ENCODE data around the gene KRTAP10-1. TPM values are rescaled to one million over a fixed set of nuclear protein-coding genes. Genes with fewer than 3 reads are reported as not detected.

Gene KRTAP10-1
- total and polyA plus RNA-seq, 2 experiments from 2014 or later = not detected

DNA sequence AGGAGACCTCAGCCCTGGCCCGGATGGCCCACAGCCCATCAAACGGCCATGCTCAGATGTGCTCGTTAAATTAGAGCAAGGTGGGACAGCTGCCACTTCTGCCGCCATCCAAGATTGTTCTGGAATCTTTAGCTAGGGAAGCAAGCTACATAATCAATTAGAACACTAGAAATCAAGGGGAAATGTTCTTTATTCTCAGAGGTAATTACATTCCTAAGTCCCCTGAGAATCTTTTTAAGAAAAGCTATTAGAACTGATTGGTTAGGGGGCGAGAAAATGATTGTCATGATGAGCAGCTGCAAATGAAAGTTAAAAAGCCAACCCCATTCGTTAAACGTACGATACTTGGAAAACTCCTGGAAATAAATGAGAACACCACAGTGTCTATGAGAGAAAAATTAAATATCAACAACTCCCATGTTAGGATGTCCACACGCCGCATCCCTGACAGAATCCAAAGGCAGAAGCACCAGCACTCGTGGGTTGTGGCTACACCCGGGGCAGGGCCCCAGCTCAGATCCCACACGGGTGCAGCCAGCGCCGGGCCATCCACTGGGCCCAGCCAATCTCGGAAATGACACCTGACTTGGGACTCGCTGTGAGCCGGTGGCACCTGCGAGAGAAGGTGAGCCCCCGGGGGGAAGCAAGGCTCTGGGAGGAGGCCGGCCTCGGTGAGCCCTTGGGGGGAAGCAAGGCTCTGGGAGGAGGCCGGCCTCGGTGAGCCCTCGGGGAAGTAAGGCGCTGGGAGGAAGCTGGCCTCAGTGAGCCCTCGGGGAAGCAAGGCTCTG lies 37.6 kb downstream of the KRTAP10-1 start:
- WGBS, 2 experiments (ENCODE audit: low coverage in 1 of 2, low lambda C conversion rate in 2 of 2, missing lambda C conversion rate in 2 of 2) = 63 to 71% methylated on average over 22 to 27 of the region's 27 CpGs
- Histone ChIP-seq H3K9me3 (ENCODE audit: low read depth) (no peaks in the 10 kb centered on the region), H3K9ac (no peak overlapping the region), H3K9me2 (ENCODE audit: insufficient read depth) (no peaks in the 10 kb centered on the region), H2AFZ (no peak overlapping the region), H3K4me1 (ENCODE audit: insufficient read depth) (no peaks in the 10 kb centered on the region), H3K79me2 (ENCODE audit: insufficient read depth) (no peaks in the 10 kb centered on the region), H3K4me3 (no peak overlapping the region), H3K27ac (no peak overlapping the region), H3K27me3 (replicated peaks; ENCODE audit: insufficient read depth) (peaks cover 20% of the 10 kb centered on the region), H3K36me3 (ENCODE audit: low read depth) (no peaks in the 10 kb centered on the region), H4K20me1 (ENCODE audit: insufficient read depth) (no peaks in the 10 kb centered on the region), H3K4me2 (ENCODE audit: unreplicated experiment) (no peak overlapping the region), H3F3A (ENCODE audit: insufficient read depth) (no peaks in the 10 kb centered on the region)
- TF ChIP-seq EZH2phosphoT487 (IDR thresholded peaks at IDR 0.05; ENCODE audit: insufficient read depth, low read depth) (no peak), EZH2 (IDR thresholded peaks at IDR 0.05; ENCODE audit: insufficient read depth, poor library complexity, severe bottlenecking) (no peak)
- DNase-seq = no peak
- in situ Hi-C loops (cut with MboI) = loop anchor here (25.0 kb wide), 1 partner anchor 435 kb away; the partner anchor contains the start of gene SLX9

DNA sequence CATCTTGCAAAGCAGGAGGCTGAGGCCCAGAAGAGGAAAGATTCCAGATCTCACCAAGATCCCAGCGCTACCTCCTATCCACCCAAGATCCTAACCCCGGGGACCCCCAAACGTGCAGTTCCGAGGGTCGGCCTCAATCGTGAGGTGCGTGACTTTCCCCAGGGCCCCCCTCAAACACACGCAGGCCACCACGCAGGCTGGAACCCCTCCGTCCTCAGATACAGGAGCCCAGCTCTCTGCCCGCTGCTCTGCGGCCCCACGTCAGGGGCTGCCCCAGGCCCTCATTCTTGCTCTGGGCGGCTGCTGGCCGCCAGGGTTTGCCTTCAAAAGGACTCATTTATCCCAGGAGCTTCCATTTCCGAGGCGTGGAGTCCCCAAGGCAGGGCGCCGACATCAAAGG lies 39.9 kb downstream of the KRTAP10-1 start:
- H3K9me3 ChIP-seq (ENCODE audit: low read depth) = no peaks in the 10 kb centered on the region
- no peaks in the 10 kb centered on the region for H3K79me2 ChIP-seq (ENCODE audit: insufficient read depth)
- no peak overlapping the region for H2AFZ ChIP-seq
- WGBS, 2 experiments (ENCODE audit: low coverage in 1 of 2, low lambda C conversion rate in 2 of 2, missing lambda C conversion rate in 2 of 2) = 60 to 62% methylated on average over 13 to 19 of the region's 19 CpGs
- no peak for DNase-seq
- H3F3A ChIP-seq (ENCODE audit: insufficient read depth) = no peaks in the 10 kb centered on the region
- no peaks in the 10 kb centered on the region for H3K9me2 ChIP-seq (ENCODE audit: insufficient read depth)
- H3K27me3 ChIP-seq (replicated peaks; ENCODE audit: insufficient read depth) = peaks cover 14% of the 10 kb centered on the region
- H3K4me2 ChIP-seq (ENCODE audit: unreplicated experiment) = no peak overlapping the region
- no peak for TF ChIP-seq EZH2phosphoT487 (IDR thresholded peaks at IDR 0.05; ENCODE audit: insufficient read depth, low read depth)
- no peak for TF ChIP-seq EZH2 (IDR thresholded peaks at IDR 0.05; ENCODE audit: insufficient read depth, poor library complexity, severe bottlenecking)
- no peaks in the 10 kb centered on the region for H4K20me1 ChIP-seq (ENCODE audit: insufficient read depth)
- H3K9ac ChIP-seq = no peak overlapping the region
- H3K4me3 ChIP-seq = no peak overlapping the region
- H3K27ac ChIP-seq = no peak overlapping the region
- no peaks in the 10 kb centered on the region for H3K36me3 ChIP-seq (ENCODE audit: low read depth)
- no peaks in the 10 kb centered on the region for H3K4me1 ChIP-seq (ENCODE audit: insufficient read depth)
- in situ Hi-C loops (cut with MboI) = loop anchor here (25.0 kb wide), 1 partner anchor 437 kb away; the partner anchor contains the start of gene SLX9

DNA sequence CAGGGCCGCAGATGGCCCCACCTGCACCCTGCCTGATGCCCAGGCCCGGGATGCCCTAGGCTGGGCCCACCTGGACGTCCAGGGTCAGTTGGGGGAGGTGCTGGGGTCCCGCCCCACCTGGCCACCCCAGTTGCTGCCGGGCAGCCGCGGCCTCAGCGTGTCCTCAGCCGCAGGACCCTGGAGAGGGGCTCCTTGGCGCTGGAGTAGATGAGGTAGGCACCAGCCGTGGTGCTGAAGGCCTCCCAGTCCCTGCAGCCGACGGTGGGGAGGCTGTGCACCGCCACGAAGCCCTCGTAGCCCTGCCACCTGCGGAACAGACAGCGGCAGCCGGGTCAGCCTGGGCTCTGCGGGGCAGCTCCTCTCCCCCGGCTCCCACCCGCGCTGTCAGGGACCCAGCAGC lies 40.4 kb downstream of the KRTAP10-1 start:
- Histone ChIP-seq H3K4me3 (no peak overlapping the region), H3K9me3 (ENCODE audit: low read depth) (no peaks in the 10 kb centered on the region), H3K4me2 (ENCODE audit: unreplicated experiment) (no peak overlapping the region), H3K27me3 (replicated peaks; ENCODE audit: insufficient read depth) (peaks cover 14% of the 10 kb centered on the region), H3K36me3 (ENCODE audit: low read depth) (no peaks in the 10 kb centered on the region), H3K4me1 (ENCODE audit: insufficient read depth) (no peaks in the 10 kb centered on the region), H3F3A (ENCODE audit: insufficient read depth) (no peaks in the 10 kb centered on the region), H3K9ac (no peak overlapping the region), H3K27ac (no peak overlapping the region), H3K9me2 (ENCODE audit: insufficient read depth) (no peaks in the 10 kb centered on the region), H3K79me2 (ENCODE audit: insufficient read depth) (no peaks in the 10 kb centered on the region), H2AFZ (no peak overlapping the region), H4K20me1 (ENCODE audit: insufficient read depth) (no peaks in the 10 kb centered on the region)
- DNase-seq = no peak
- TF ChIP-seq EZH2 (IDR thresholded peaks at IDR 0.05; ENCODE audit: insufficient read depth, poor library complexity, severe bottlenecking) = no peak
- TF ChIP-seq EZH2phosphoT487 (IDR thresholded peaks at IDR 0.05; ENCODE audit: insufficient read depth, low read depth) = no peak
- WGBS, 2 experiments (ENCODE audit: low coverage in 1 of 2, low lambda C conversion rate in 2 of 2, missing lambda C conversion rate in 2 of 2) = 75 to 79% methylated on average over 16 to 20 of the region's 23 CpGs
- in situ Hi-C loops (cut with MboI) = loop anchor here (25.0 kb wide), 1 partner anchor 438 kb away; the partner anchor contains the start of gene SLX9

DNA sequence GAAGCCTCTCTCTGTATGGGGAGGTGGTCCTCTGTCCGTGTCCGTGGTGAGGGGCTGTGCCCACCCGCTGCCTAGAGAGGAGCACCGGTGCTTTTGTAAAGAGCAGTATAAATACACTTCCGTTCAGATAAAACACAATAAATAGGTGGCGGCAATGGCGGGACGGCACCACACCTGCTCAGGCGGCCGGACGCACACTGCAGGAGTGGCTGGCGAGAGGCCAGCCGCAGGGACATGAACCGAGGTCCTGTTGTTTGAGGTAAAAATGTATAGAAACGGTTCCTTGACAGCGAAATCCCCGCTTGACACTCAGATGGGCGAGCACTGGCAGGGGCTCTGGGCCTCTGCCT lies 40.8 kb downstream of the KRTAP10-1 start:
- Histone ChIP-seq H2AFZ (no peak overlapping the region), H3K79me2 (ENCODE audit: insufficient read depth) (no peaks in the 10 kb centered on the region), H3K36me3 (ENCODE audit: low read depth) (no peaks in the 10 kb centered on the region), H3F3A (ENCODE audit: insufficient read depth) (no peaks in the 10 kb centered on the region), H3K4me1 (ENCODE audit: insufficient read depth) (no peaks in the 10 kb centered on the region), H3K27me3 (replicated peaks; ENCODE audit: insufficient read depth) (peaks cover 14% of the 10 kb centered on the region), H3K4me2 (ENCODE audit: unreplicated experiment) (no peak overlapping the region), H3K4me3 (no peak overlapping the region), H3K9me2 (ENCODE audit: insufficient read depth) (no peaks in the 10 kb centered on the region), H3K9ac (no peak overlapping the region), H3K9me3 (ENCODE audit: low read depth) (no peaks in the 10 kb centered on the region), H3K27ac (no peak overlapping the region), H4K20me1 (ENCODE audit: insufficient read depth) (no peaks in the 10 kb centered on the region)
- WGBS, 2 experiments (ENCODE audit: low coverage in 1 of 2, low lambda C conversion rate in 2 of 2, missing lambda C conversion rate in 2 of 2) = 61 to 62% methylated on average over 18 of the region's 18 CpGs
- TF ChIP-seq EZH2 (IDR thresholded peaks at IDR 0.05; ENCODE audit: insufficient read depth, poor library complexity, severe bottlenecking) (no peak), EZH2phosphoT487 (IDR thresholded peaks at IDR 0.05; ENCODE audit: insufficient read depth, low read depth) (no peak)
- DNase-seq = no peak
- in situ Hi-C loops (cut with MboI) = no loop called here
